Anterior cingulate cortex (tissue), 58 donors: ENCODE measurements around the gene KAZN.
"Not testable (repeated sequence)": the region's sequence is repeated elsewhere in the genome, so short reads cannot be mapped to it uniquely, and the experiment has no call there.

Experiments used
- DNase-seq, 58 donors: peaks; one replicate each; lab custom pipeline; 2025; lab: John Stamatoyannopoulos, UW

KAZN gene

GRCh38 chr1:14598498-14599182, at the start of gene KAZN:
Gene KAZN, plus strand, starts transcription at chr1:14598685.
- peak in 32 of 58 donors; percentile 10 to 58 (median 34) for DNase-seq

- no peak for DNase-seq
Observed at GRCh38 chr1:14549897-14550620, 48.4 kb upstream of the KAZN start.

- no peak for DNase-seq
Observed at GRCh38 chr1:14551386-14551785, 47.1 kb upstream of the KAZN start.

GRCh38 chr1:14552246-14552965, 46.1 kb upstream of the KAZN start:
- peak in 37 of 58 donors; percentile 3 to 68 (median 26) for DNase-seq

GRCh38 chr1:14553711-14554110, 44.8 kb upstream of the KAZN start:
- peak in 7 of 58 donors; percentile 1 to 70 (median 6) for DNase-seq

- no peak for DNase-seq
Observed at GRCh38 chr1:14555091-14555490, 43.4 kb upstream of the KAZN start.

GRCh38 chr1:14561014-14561693, 37.3 kb upstream of the KAZN start:
- DNase-seq, result no peak

GRCh38 chr1:14565090-14565489, 33.4 kb upstream of the KAZN start:
- no peak for DNase-seq

GRCh38 chr1:14567056-14567455, 31.4 kb upstream of the KAZN start:
- DNase-seq, result no peak

GRCh38 chr1:14567903-14568302, 30.6 kb upstream of the KAZN start:
- no peak for DNase-seq

- DNase-seq, result no peak
Observed at GRCh38 chr1:14568716-14569355, 29.6 kb upstream of the KAZN start.

- no peak for DNase-seq
Observed at GRCh38 chr1:14570514-14570913, 28.0 kb upstream of the KAZN start.

GRCh38 chr1:14571810-14572767, 26.4 kb upstream of the KAZN start:
- peak in 20 of 58 donors; percentile 2 to 58 (median 16) for DNase-seq

GRCh38 chr1:14572861-14573260, 25.6 kb upstream of the KAZN start:
- no peak for DNase-seq

GRCh38 chr1:14576155-14576554, 22.3 kb upstream of the KAZN start:
- no peak for DNase-seq

- DNase-seq, result no peak
Observed at GRCh38 chr1:14577261-14577660, 21.2 kb upstream of the KAZN start.

- no peak for DNase-seq
Observed at GRCh38 chr1:14578156-14578555, 20.3 kb upstream of the KAZN start.

GRCh38 chr1:14580295-14580694, 18.2 kb upstream of the KAZN start:
- DNase-seq, result not testable (repeated sequence)

- DNase-seq, result no peak
Observed at GRCh38 chr1:14580986-14581385, 17.5 kb upstream of the KAZN start.
